Skeletal muscle tissue (tissue), 4 donors: Measurements from ENCODE around the gene POLR1A. TPM values are rescaled to one million over a fixed set of nuclear protein-coding genes. Genes with fewer than 3 reads are reported as not detected.

ENCODE experiments used
- H3K27ac ChIP-seq: one replicate; pipeline ENCODE4 v1.7.0; 2013; ENCODE audit warnings: mild to moderate bottlenecking, low read depth, low read length, inconsistent platforms
- H3K27me3 ChIP-seq, 3 donors: one replicate each; pipeline ENCODE4 v1.7.0; 2013; ENCODE audit warnings: low read length in 3 of 3; ENCODE audit not compliant: control insufficient read depth in 3 of 3, insufficient read depth in 3 of 3
- H3K36me3 ChIP-seq, 3 donors: one replicate each; pipeline ENCODE4 v1.7.0; 2013; ENCODE audit warnings: low read length in 3 of 3; ENCODE audit not compliant: control insufficient read depth in 3 of 3, insufficient read depth in 3 of 3
- H3K4me1 ChIP-seq, 3 donors: one replicate each; pipeline ENCODE4 v1.7.0; 2013; ENCODE audit warnings: low read length in 3 of 3, mild to moderate bottlenecking in 3 of 3; ENCODE audit not compliant: control insufficient read depth in 3 of 3, insufficient read depth in 3 of 3
- H3K4me3 ChIP-seq, 3 donors: one replicate each; pipeline ENCODE4 v1.7.0; 2013; ENCODE audit warnings: low read length in 3 of 3
- H3K9ac ChIP-seq, 3 donors: one replicate each; pipeline ENCODE4 v1.7.0; 2013; ENCODE audit warnings: low read length in 3 of 3, mild to moderate bottlenecking in 3 of 3, moderate library complexity in 2 of 3, low read depth in 1 of 3
- H3K9me3 ChIP-seq, 3 donors: one replicate each; pipeline ENCODE4 v1.7.0; 2013; ENCODE audit warnings: low read length in 3 of 3; ENCODE audit not compliant: control insufficient read depth in 3 of 3
- total RNA-seq: library from RNA; depleted of rRNA; stranded (reverse); fragments of >200 nt; gene quantifications from one replicate; pipeline ENCODE4 v1.2.3, GENCODE V29; 2014
- donor health status: Osteomylitis.

POLR1A gene
- total RNA-seq, 1 donor from 2014 or later = 13.6 TPM

DNA sequence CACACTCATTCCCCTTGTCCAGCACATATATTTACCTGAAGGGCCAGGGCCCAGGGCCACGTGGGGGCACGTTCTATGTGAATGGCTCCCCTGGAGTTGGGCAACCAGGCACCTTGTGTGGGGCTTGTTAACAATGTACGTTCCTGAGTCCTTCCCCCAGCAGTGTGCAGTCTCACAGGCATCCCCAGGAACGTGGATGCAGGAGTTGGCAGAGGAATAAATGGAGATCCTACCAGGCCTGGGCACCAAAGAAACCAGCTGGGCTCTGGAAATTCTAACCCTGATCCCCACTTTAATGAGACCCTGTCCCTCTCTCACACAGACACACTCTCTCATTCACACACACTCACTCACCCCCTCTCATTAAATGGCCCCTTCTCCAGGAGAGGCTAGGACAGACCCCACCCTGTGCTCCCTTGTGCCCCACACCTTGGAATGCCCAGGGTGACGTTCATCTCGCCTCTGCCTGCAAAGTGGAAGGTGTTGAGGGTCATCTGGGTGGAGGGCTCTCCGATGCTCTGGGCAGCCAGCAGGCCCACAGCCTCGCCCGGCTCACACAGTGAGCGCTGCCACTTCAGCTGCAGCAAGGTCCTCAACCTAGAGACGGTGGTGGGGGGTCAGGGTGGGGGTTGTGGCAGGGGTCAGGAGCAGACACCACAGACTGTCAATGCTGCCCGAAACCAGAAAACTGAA is 65.6 kb downstream of the POLR1A start:
- H3K27ac ChIP-seq = no peak overlapping the region
- H3K4me3 ChIP-seq = no peak overlapping the region
- H3K9ac ChIP-seq = peak overlapping the region in 1 of 3 donors; percentile 25
- H3K27me3 ChIP-seq = no peaks in the 10 kb centered on the region
- H3K9me3 ChIP-seq = no peaks in the 10 kb centered on the region
- peaks cover 40 to 48% (median 47%) of the 10 kb centered on the region in 3 donors for H3K36me3 ChIP-seq
- H3K4me1 ChIP-seq = peaks cover 65 to 76% (median 75%) of the 10 kb centered on the region in 3 donors

DNA sequence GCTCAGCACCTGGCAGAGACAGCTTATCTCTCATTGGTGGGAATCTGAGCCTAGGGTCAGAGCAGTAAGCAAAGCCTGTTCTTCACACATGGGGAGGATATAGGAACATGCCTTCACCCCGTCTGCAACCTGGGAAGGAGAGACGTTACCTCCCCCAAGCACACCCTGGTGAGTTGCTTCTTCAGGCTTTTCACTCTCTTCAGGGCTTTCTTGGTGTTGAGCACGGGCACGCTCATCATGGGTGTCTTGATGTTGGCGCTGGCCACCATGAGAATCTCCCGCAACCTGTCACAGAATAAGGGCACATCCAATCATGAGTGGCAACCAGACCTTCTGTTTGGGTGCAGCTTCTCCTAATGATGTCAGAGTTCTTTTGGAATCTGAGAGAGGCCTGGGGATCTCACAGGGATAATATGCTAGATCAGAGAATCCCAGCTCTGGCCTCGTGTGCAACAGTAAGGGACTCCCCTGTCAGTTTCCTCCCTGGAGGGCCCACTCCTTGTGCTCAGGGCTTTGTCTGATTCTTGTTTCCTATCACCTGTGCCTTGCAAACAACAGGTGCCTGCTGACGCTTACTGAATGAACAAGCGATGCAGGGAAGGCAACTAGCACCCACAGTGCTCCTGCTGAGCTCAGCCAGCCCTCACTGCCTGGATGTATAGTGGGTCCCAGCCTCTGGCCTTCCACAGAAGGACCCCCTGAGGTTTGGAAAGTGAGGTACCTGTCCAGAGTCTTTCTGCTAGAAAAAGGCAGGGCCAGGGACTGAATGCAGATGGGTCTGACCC is 66.3 kb downstream of the POLR1A start:
- H3K36me3 ChIP-seq = peaks cover 33 to 41% (median 40%) of the 10 kb centered on the region in 3 donors
- peak overlapping the region; percentile 96 for H3K27ac ChIP-seq
- peak overlapping the region in 1 of 3 donors; percentile 25 for H3K9ac ChIP-seq
- H3K9me3 ChIP-seq = no peaks in the 10 kb centered on the region
- H3K4me3 ChIP-seq = no peak overlapping the region
- no peaks in the 10 kb centered on the region for H3K27me3 ChIP-seq
- H3K4me1 ChIP-seq = peaks cover 73 to 83% (median 83%) of the 10 kb centered on the region in 3 donors

DNA sequence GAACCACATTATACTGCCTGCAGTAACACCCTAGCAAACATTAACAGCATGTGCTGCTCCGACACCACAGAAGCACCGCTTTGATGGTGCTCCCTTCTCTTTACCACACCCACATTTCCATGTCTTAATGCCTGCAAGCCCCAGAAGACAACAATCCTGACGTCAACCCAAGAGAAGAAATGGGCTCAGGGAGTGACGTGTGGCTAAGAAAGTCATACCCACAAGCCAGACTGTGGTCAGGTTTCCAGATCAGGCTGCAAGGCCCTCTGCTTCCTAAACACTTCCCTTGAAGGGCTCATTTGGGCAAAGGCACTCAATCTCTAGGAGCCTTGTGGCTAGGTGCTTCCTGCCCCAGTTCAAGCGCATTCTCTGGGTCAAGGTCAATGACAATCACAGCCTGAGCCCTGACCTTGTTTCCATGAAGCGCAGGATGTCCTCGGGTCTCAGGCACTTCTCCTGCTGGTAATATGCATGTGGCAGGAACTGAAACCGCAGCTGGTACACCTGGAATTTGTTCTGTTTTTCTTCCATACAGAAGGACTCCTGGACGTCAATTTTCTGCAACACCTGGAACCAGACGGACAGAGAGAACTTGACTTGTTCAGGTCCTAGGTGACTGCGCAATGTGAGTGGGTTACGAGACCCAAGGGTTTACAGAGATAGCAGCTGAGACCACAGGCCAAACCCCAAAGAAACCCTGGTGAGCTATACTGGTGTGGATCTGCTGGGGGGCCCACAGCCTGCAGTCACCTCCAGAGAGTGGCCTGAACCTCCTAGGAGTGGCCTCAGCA is 67.2 kb downstream of the POLR1A start:
- H3K27ac ChIP-seq = peak overlapping the region; percentile 96
- H3K9me3 ChIP-seq = no peaks in the 10 kb centered on the region
- no peaks in the 10 kb centered on the region for H3K27me3 ChIP-seq
- peak overlapping the region in 1 of 3 donors; percentile 41 for H3K4me3 ChIP-seq
- H3K4me1 ChIP-seq = peaks cover 79 to 91% (median 89%) of the 10 kb centered on the region in 3 donors
- peaks cover 30 to 38% (median 38%) of the 10 kb centered on the region in 3 donors for H3K36me3 ChIP-seq
- peak overlapping the region; percentile 27 to 55 (median 40) for H3K9ac ChIP-seq

DNA sequence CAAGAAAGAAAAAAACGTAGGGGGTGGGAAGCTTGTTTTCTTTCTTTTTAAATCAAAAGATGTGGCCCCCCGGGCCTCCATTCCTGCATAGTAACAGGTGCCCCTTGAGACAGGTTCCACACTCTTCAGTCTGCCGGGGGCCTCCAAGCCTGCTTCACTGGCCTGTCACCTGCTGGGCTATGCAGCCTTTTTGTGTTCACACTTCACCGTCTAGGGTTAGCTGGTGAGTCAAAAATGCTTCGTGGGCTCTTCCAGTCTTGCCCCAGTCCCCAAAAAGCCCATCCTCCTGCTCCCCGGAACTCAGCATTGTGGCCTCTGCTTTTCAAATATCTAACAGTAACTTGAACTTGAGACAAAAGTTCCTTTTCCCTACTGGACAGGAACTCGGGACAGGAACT is 67.9 kb downstream of the POLR1A start:
- no peaks in the 10 kb centered on the region for H3K27me3 ChIP-seq
- H3K4me3 ChIP-seq = no peak overlapping the region
- peaks cover 78 to 90% (median 89%) of the 10 kb centered on the region in 3 donors for H3K4me1 ChIP-seq
- H3K36me3 ChIP-seq = peaks cover 32 to 41% (median 39%) of the 10 kb centered on the region in 3 donors
- peak overlapping the region; percentile 96 for H3K27ac ChIP-seq
- H3K9me3 ChIP-seq = no peaks in the 10 kb centered on the region
- peak overlapping the region; percentile 27 to 74 (median 55) for H3K9ac ChIP-seq

DNA sequence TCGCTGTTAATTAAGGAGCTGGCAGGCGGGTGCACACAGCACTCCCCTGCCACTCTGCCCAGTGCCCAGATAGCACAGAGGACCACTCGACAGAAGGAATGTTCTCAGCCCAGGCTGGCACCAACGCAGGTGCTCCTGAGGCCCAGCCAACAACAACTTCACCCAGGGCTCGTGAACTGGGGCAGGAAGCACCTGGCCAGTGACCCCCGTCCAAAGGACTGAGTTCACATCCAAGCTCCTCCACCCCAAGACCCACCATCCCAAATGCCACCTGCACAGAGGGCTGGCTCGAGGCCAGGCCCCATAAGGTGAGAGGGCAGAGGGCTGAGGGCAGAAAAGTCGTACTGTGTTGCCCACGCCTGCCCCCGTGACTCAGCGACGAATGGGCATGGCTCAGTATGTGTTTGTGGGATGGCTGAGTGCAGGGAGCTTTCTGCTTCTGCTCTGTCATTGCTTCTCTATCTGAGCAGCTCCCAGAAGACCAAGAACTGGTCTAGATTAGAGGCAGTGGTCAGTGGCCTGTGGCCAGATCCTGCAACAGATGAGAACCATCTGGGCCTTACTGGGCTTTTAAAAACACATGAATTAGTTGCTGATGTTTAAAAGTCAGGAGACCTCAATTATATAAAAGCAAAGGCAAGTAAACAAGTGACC is 68.4 kb downstream of the POLR1A start:
- Histone ChIP-seq H3K4me3 (peak overlapping the region in 2 of 3 donors; percentile 14 to 35), H3K9me3 (no peaks in the 10 kb centered on the region), H3K4me1 (peaks cover 72 to 85% (median 83%) of the 10 kb centered on the region in 3 donors), H3K9ac (peak overlapping the region; percentile 44 to 74 (median 62)), H3K27ac (peak overlapping the region; percentile 96), H3K36me3 (peaks cover 34 to 42% (median 39%) of the 10 kb centered on the region in 3 donors), H3K27me3 (no peaks in the 10 kb centered on the region)

DNA sequence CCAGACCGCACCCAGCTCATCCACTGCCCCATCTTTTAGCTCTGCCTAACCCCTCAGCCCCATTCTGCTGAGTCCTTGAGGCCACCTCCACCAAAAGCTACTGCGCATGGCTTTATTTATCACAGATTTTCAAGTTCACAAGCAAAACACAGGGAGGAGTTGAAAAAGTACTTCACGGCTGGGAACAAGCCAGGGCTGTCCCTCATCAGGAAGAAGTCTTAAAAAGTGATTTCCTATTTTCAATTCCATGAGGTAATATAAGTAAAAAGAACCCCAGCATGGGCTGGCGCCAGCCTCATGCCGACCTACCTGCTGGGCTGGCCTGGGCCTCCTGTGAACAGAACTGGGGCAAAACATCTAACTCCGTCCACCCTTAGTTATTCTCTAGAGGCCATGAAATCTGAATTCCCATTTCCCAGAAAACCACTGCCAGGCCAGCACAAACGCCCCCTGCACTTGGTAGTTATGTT is 69.0 kb downstream of the POLR1A start:
- no peaks in the 10 kb centered on the region for H3K27me3 ChIP-seq
- H3K27ac ChIP-seq = peak overlapping the region; percentile 96
- peaks cover 39 to 44% (median 42%) of the 10 kb centered on the region in 3 donors for H3K36me3 ChIP-seq
- H3K4me3 ChIP-seq = peak overlapping the region in 1 of 3 donors; percentile 35
- H3K4me1 ChIP-seq = peaks cover 71 to 79% (median 78%) of the 10 kb centered on the region in 3 donors
- peak overlapping the region; percentile 62 to 80 (median 69) for H3K9ac ChIP-seq
- H3K9me3 ChIP-seq = no peaks in the 10 kb centered on the region

DNA sequence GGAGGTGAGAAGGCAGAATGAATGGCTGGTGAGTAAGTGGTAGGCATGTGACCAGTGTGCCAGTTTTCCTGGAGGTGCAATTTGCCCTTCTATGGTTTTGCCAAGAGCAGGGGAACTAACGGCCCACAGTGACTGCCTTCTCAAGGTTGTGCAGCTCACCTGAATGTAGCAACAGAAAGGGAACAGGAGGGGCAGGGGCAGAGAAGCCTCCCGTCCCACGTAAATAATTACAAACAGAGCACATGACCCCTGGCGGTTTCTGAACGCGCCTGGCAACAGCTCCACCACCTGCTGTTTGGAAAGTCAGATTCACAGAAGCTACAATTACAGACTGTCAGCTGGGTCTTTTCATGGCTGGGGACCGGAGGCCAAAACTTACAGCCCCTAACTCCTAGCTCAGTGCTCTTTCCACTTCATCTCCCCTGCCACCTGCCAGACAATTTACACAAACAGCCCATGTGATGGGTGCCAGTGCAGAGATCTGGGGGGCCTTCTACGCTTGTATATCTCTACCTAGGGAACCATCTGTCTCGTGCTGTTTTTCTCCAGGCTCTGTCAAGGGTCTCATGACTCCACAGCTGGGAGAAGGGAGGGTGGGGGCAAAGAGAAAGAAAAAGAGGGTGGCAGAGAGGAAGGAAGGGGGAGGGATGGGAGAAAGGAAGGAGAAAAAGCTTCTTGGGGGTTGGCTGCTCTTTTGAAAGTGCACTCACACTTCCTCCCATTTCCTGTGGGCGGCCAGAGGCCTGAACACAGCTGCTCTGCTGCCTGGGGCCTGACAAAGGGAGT is 69.6 kb downstream of the POLR1A start:
- H3K4me3 ChIP-seq = peak overlapping the region; percentile 29 to 64 (median 38)
- peak overlapping the region; percentile 96 for H3K27ac ChIP-seq
- peaks cover 43 to 50% (median 46%) of the 10 kb centered on the region in 3 donors for H3K36me3 ChIP-seq
- H3K4me1 ChIP-seq = peaks cover 65 to 73% (median 72%) of the 10 kb centered on the region in 3 donors
- no peaks in the 10 kb centered on the region for H3K9me3 ChIP-seq
- peak overlapping the region; percentile 62 to 80 (median 69) for H3K9ac ChIP-seq
- H3K27me3 ChIP-seq = no peaks in the 10 kb centered on the region

DNA sequence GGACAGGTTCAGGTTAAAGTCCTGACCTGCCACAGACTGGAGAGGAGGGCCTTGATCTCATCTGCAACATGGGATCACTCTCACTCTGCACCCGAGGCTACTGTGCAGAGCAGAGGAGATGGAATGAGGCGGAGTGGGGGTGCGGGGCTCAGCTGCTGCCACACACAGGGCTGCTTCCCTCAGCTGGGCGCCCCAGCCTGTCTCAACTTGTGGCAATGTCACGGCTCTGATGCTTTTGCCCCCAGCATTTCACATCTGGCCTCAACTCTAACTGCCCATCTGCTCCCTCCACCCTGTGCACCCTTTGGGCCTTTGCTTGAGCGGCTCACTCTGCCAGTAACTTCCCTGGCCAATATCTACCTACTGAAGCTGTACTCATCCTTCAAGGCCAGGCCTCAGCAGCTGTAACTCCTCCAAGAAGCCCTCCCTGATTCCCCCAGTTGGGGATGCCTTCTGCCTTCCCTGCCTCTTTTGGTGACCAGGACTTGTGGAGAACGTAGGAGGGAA is 70.3 kb downstream of the POLR1A start:
- Histone ChIP-seq H3K9ac (peak overlapping the region; percentile 62 to 80 (median 63)), H3K4me3 (peak overlapping the region; percentile 29 to 64 (median 38)), H3K27me3 (no peaks in the 10 kb centered on the region), H3K27ac (peak overlapping the region; percentile 96), H3K4me1 (peaks cover 59 to 67% (median 66%) of the 10 kb centered on the region in 3 donors), H3K36me3 (peaks cover 50 to 57% (median 52%) of the 10 kb centered on the region in 3 donors), H3K9me3 (no peaks in the 10 kb centered on the region)
